ENCODE data around the gene KRT7. TPM values are rescaled to one million over a fixed set of nuclear protein-coding genes. Genes with fewer than 3 reads are reported as not detected.

The KRT7 gene
- total RNA-seq, 1 donor from 2014 or later: 1,355 TPM

GRCh38 chr12:52190860-52191729 is 41.9 kb upstream of the KRT7 start:
- no peak for DNase-seq (ENCODE audit: low read depth)
- H3K4me3 ChIP-seq (ENCODE audit: low read depth, low read length): peak overlapping the region; percentile 0
- no peaks in the 10 kb centered on the region for H3K27me3 ChIP-seq (ENCODE audit: control insufficient read depth, insufficient read depth, low read length)
- no peak for TF ChIP-seq CTCF (IDR thresholded peaks at IDR 0.05; ENCODE audit: insufficient read depth, low read length, poor library complexity, severe bottlenecking)
- no peaks in the 10 kb centered on the region for H3K36me3 ChIP-seq (ENCODE audit: control insufficient read depth, insufficient read depth, low read length)

GRCh38 chr12:52191841-52192791 is 40.9 kb upstream of the KRT7 start, which contains the start of gene KRT80:
KRT80 (minus strand) TSS chr12:52192014; CDS start chr12:52191902, 112 bp downstream.
- Histone ChIP-seq H3K4me3 (ENCODE audit: low read depth, low read length) (peak within 1 kb of the TSS; percentile 0), H3K36me3 (ENCODE audit: control insufficient read depth, insufficient read depth, low read length) (no peaks in the 10 kb centered on the region), H3K27me3 (ENCODE audit: control insufficient read depth, insufficient read depth, low read length) (no peaks in the 10 kb centered on the region)
- no peak for TF ChIP-seq CTCF (IDR thresholded peaks at IDR 0.05; ENCODE audit: insufficient read depth, low read length, poor library complexity, severe bottlenecking)
- DNase-seq (ENCODE audit: low read depth): peak; percentile 99

GRCh38 chr12:52193532-52193931 is 39.5 kb upstream of the KRT7 start:
- Histone ChIP-seq H3K4me3 (ENCODE audit: low read depth, low read length) (no peak overlapping the region), H3K36me3 (ENCODE audit: control insufficient read depth, insufficient read depth, low read length) (no peaks in the 10 kb centered on the region), H3K27me3 (ENCODE audit: control insufficient read depth, insufficient read depth, low read length) (no peaks in the 10 kb centered on the region)
- no peak for DNase-seq (ENCODE audit: low read depth)
- no peak for TF ChIP-seq CTCF (IDR thresholded peaks at IDR 0.05; ENCODE audit: insufficient read depth, low read length, poor library complexity, severe bottlenecking)

GRCh38 chr12:52193991-52194390 is 39.1 kb upstream of the KRT7 start:
- no peak for DNase-seq (ENCODE audit: low read depth)
- Histone ChIP-seq H3K36me3 (ENCODE audit: control insufficient read depth, insufficient read depth, low read length) (no peaks in the 10 kb centered on the region), H3K27me3 (ENCODE audit: control insufficient read depth, insufficient read depth, low read length) (no peaks in the 10 kb centered on the region), H3K4me3 (ENCODE audit: low read depth, low read length) (no peak overlapping the region)
- TF ChIP-seq CTCF (IDR thresholded peaks at IDR 0.05; ENCODE audit: insufficient read depth, low read length, poor library complexity, severe bottlenecking): no peak

- Histone ChIP-seq H3K27me3 (ENCODE audit: control insufficient read depth, insufficient read depth, low read length) (no peaks in the 10 kb centered on the region), H3K36me3 (ENCODE audit: control insufficient read depth, insufficient read depth, low read length) (no peaks in the 10 kb centered on the region), H3K4me3 (ENCODE audit: low read depth, low read length) (no peak overlapping the region)
- no peak for DNase-seq (ENCODE audit: low read depth)
- peak; percentile 5 for TF ChIP-seq CTCF (IDR thresholded peaks at IDR 0.05; ENCODE audit: insufficient read depth, low read length, poor library complexity, severe bottlenecking)
These were observed 37.8 kb upstream of the KRT7 start for GRCh38 chr12:52195065-52195730.

All from kidney epithelial cell (primary cell).